Measurements from ENCODE around the gene SEMA4G. TPM values are rescaled to one million over a fixed set of nuclear protein-coding genes. Genes with fewer than 3 reads are reported as not detected.
A peak's percentile ranks its signal among the peaks of the same experiment; 100 is the strongest.

The SEMA4G gene
- total and polyA plus RNA-seq, 2 experiments from 2014 or later, result 5.3 to 8.5 TPM

DNA sequence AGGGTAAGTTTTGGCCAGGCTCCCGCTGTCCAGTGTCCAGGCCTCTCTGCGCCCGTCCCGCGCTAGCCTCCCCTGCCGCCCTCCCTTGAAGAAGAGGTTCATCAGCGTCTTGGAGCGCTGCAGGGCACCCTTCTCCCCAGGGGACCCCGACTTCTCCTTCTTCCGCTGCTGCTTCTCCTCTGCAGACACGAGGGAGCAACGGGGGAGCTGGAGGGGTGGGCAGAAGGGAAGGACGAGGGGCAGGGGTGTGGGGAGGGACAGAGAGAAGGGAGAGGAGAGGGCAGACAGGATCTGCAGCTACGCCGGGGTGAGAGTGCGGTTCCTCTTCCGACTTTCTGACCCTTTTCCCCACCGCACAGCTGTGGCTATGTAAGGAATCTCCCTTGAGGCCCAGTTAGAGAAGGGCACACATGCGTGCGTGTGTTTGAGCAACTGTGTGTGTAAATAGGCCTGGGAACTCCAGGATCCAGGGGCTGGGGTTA is 48.9 kb downstream of the SEMA4G start:
- H3K9me3 Mint-ChIP-seq, result no peaks in the 10 kb centered on the region; the same call in 2 of the 3 replicates
- TF ChIP-seq NANOG (IDR thresholded peaks at IDR 0.05; ENCODE audit: borderline replicate concordance) (no peak), JUNB (IDR thresholded peaks at IDR 0.05; ENCODE audit: unreplicated experiment) (no peak), ETS1 (IDR thresholded peaks at IDR 0.05) (no peak), REST (IDR thresholded peaks at IDR 0.05; ENCODE audit: unreplicated experiment) (no peak), ZNF462 (CRISPR knock-in tag; IDR thresholded peaks at IDR 0.05) (no peak), CTCF (conservative IDR thresholded peaks at IDR 0.05; ENCODE audit: low read depth in 2 of 2) (no peak), EZH2 (IDR thresholded peaks at IDR 0.05; ENCODE audit: low read depth, unreplicated experiment) (no peak), STAT1 (IDR thresholded peaks at IDR 0.05; ENCODE audit: unreplicated experiment) (no peak), CREB1 (CRISPR knock-in tag; IDR thresholded peaks at IDR 0.05; ENCODE audit: low read depth) (no peak), ZNF114 (CRISPR knock-in tag; IDR thresholded peaks at IDR 0.05) (no peak), EZH2phosphoT487 (IDR thresholded peaks at IDR 0.05; ENCODE audit: unreplicated experiment) (no peak), ZNF331 (CRISPR knock-in tag; IDR thresholded peaks at IDR 0.05; ENCODE audit: low read depth) (no peak), POLR2AphosphoS5 (IDR thresholded peaks at IDR 0.05; ENCODE audit: low read depth) (no peak)
- no peak overlapping the region for H3K27ac ChIP-seq (ENCODE audit: low read depth)
- no peaks in the 10 kb centered on the region for H3K79me2 ChIP-seq (replicated peaks; ENCODE audit: insufficient read depth)
- H3K36me3 Mint-ChIP-seq (ENCODE audit: low read depth), result no peaks in the 10 kb centered on the region; the same call in 2 of the 3 replicates
- H2AFZ ChIP-seq, result peak overlapping the region; percentile 95
- peak overlapping the region; percentile 66 for H3K4me3 ChIP-seq
- H4K20me1 ChIP-seq (replicated peaks; ENCODE audit: insufficient read depth), result no peaks in the 10 kb centered on the region
- H3K4me1 Mint-ChIP-seq, result peaks cover 12% of the 10 kb centered on the region
- peaks cover 61% of the 10 kb centered on the region for H3K27me3 ChIP-seq (ENCODE audit: insufficient read depth)
- H3K4me1 ChIP-seq (ENCODE audit: insufficient read depth), result peaks cover 13% of the 10 kb centered on the region; the same call in 1 of the 2 replicates
- DNase-seq (ENCODE audit: low spot score), result peak; percentile 86
- no peaks in the 10 kb centered on the region for H3F3A ChIP-seq (replicated peaks; ENCODE audit: low read depth)
- peak overlapping the region; percentile 69 for H3K4me3 Mint-ChIP-seq
- peaks cover 60% of the 10 kb centered on the region for H3K27me3 Mint-ChIP-seq (ENCODE audit: insufficient read depth, low read depth, poor library complexity)
- H3K9me2 ChIP-seq (ENCODE audit: insufficient read depth), result no peaks in the 10 kb centered on the region
- ATAC-seq, result peak; percentile 58
- no peak overlapping the region for H3K27ac Mint-ChIP-seq
- no peaks in the 10 kb centered on the region for H3K36me3 ChIP-seq (ENCODE audit: insufficient read depth)
- H3K4me2 ChIP-seq, result peak overlapping the region; percentile 83
